IPS-18c (cell line): Measurements from ENCODE around the gene SDS.

Experiments used
- H3K4me3 ChIP-seq: 2 replicates; pipeline ENCODE4 v1.7.0; 2013; ENCODE audit warnings: low read depth, mild to moderate bottlenecking, low read length, moderate library complexity; ENCODE audit not compliant: insufficient read depth
- H3K9me3 ChIP-seq: one replicate; pipeline ENCODE4 v1.6.1; 2013; ENCODE audit warnings: mild to moderate bottlenecking, low read length, moderate library complexity; ENCODE audit not compliant: control insufficient read depth, insufficient read depth

Gene SDS, protein sequence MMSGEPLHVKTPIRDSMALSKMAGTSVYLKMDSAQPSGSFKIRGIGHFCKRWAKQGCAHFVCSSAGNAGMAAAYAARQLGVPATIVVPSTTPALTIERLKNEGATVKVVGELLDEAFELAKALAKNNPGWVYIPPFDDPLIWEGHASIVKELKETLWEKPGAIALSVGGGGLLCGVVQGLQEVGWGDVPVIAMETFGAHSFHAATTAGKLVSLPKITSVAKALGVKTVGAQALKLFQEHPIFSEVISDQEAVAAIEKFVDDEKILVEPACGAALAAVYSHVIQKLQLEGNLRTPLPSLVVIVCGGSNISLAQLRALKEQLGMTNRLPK

DNA sequence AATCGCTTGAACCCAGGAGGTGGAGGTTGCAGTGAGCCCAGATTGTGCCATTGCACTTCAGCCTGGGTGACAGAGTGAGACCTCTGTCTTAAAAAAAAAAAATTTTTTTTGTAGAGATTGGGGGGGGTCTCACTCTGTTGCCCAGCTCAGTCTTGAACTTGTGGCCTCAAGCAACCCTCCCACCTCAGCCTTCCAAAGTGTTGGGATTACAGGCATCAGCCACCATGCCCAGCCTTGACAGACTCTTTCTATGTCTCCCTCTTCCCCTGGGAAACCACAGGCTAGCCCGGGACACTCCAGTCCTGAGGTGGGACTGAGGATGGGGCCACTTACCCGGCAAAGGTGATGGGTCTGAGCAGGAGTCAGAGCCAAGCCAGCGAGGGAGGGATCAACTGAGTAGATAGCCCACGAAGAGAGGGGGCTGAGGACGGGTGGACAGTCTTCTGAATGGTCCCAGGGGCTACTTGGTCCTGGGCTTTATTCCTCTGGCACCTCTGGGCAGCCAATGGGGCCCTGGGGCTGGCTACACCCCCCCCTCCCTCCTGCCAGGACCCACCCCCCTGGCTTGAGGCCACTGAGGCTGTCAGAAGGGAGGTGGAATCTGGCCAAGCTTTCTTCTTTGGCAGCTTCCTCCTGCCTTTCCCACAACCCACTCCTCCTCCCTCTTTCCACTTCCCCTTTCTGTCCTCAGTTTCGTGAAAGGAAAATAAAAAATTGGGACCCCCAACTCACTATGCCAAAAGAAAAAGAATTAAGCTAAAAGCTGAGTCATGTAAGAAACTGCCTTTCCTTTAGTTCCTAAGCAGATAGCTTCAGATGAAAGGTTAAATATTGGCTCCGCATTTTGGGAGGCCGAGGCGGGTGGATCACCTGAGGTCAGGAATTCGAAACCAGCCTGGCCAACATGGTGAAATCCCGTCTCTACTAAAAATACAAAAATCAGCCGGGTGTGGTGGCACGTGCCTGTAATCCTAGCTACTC, at the start of gene SDS:
TSS of gene SDS (minus strand) at position 453 of the 981 bp plus-strand sequence. CDS start 4,179 bp downstream, outside the sequence.
- H3K9me3 ChIP-seq: no peaks in the 10 kb centered on the region
- no peak within 1 kb of the TSS for H3K4me3 ChIP-seq

DNA sequence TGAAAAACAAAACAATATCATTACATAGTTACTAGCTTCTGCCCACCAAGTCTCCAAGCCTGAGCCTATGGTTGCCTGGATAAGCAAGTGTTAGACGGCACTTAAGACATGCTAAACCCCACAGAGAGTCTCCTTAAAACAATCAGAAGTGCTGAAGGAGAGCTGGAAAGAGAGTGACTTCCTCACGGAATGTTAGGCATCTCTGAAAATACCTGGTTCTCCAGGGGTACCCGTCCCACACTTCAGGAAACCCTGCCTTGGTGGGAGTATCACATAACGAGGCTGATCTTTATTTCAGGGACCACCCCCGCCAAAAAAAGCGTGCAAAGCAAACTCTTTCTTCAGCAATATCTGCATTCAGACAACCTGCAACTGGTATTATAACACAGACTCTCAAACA, 49.6 kb upstream of the SDS start:
- Histone ChIP-seq H3K9me3 (no peaks in the 10 kb centered on the region), H3K4me3 (no peak overlapping the region)

DNA sequence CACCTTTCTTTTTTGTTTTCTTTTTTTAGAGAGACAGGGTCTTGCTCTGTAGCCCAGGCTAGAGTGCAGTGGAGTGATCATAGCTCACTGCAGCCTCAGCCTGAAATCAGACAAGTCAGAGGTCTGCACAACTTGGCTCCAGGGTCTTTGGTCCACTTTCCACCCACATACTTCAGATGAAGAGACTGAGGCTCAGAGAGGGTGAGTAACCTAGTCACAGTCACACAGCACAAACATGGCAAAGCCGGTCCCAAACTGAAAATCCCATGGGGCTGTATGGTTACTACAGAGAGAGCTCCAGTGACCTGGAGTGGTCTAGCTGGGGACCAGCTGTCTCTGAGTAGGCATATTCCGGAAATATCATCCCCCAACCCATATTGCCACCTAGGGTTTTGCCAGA, 48.8 kb upstream of the SDS start:
- Histone ChIP-seq H3K9me3 (no peaks in the 10 kb centered on the region), H3K4me3 (no peak overlapping the region)

DNA sequence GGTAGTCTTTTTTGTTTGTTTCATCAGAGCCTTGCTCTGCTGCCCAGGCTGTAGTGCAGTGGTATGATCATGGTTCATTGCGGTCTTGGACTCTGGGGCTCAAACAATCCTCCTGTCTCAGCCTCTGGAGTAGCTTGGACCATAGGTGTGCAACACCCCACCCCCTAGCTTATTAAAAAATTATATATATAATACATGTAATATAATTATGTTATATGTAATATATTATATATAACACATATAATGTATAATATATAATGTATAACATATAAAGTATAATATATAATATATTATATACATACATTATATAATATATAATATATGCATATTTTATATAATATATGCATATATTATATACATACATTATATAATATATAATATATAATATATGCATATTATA, 46.2 kb upstream of the SDS start:
- Histone ChIP-seq H3K4me3 (no peak overlapping the region), H3K9me3 (no peaks in the 10 kb centered on the region)

DNA sequence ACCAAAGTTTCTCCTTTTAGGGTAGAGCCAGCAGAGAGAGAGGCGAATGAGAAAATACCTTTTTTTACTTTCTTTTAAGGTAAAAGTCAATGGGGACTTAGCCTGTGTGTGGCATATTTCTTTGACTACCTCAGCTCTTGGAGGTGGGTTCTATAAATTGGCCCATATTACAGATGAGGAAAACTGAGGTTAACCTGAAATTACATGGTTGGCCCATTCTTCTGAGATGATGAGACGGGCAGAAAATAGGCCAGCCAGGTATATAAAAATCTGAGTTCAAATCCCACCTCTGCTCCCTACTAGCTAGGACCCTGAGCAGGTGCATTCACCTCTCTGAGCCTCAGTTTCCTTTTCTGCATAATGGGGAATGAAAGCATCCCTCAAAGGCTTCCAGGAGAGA, 45.6 kb upstream of the SDS start:
- no peak overlapping the region for H3K4me3 ChIP-seq
- no peaks in the 10 kb centered on the region for H3K9me3 ChIP-seq

DNA sequence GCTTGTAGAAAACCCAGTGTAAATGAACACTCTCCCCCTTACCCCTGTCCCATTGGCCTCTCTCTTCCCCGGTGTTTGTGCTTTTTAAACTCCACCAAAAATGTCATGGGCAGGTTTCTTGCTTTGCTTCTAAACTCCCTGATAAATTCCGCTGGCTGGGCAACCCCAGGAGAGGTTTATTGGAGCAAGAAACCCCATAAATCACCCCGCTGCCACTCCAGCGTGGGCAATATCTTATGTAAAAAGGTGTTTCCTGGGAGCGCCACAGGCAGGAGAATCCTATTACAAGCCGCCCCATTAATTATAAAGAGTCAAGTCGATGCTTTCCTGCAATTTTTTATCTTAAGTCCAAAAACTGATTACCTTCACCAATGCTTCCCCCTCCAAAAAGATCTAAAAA, 45.2 kb upstream of the SDS start:
- Histone ChIP-seq H3K9me3 (no peaks in the 10 kb centered on the region), H3K4me3 (no peak overlapping the region)

DNA sequence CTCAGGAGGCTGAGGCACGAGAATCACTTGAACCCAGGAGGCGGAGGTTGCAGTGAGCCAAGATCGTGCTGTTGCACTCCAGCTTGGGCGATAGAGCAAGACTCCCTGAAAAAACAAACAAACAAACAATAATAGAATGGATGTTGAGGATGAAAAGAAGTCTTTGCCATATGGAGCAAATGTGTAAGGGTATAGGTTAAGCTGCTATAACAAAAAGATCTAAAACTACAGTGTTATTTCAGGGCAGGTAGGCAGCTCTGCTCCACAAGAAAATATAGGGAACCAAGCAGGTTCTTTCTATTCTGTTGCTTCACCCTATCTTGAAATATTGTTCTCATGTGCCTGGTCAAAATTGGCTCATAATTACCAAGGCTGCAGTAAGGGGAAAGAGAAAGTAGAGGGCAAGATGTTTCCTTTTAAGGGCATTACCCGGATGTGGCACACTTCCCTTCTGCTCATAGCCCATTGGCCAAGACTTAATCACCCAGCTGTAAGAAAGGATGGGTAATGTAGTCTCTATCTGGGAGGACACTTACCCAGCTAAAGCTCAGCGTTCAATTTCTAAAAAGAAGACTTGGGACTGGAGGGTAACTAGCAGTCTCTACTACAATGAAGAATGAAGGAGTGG, 42.0 kb upstream of the SDS start:
- no peak overlapping the region for H3K4me3 ChIP-seq

DNA sequence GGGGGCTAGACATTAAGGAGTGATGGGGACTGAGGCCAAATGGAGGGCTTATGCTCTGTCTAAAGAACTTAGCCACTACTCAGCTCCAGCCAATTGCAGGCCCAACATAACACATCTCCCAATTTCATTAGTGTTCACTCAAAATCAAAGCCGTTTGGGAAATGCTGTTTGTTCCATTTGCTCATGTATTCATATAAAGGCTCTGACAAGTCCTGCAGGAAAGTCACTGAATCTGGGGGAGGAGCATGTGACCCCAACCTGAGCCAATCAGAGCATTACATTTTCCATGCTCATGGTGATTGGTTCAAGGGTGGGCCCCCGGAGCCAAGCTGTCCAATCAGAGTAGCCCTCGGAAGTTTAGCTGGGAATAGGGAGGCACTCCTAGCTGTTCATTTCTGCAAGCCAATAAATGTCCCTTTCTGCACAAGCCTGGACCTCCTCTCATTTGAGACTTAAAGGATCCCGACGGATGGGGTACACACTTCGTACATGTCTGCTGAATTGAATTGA, 39.4 kb upstream of the SDS start:
- Histone ChIP-seq H3K4me3 (no peak overlapping the region), H3K9me3 (no peaks in the 10 kb centered on the region)

More for the DNA sequence above, 42.0 kb upstream of the SDS start:
- H3K9me3 ChIP-seq: no peaks in the 10 kb centered on the region

DNA sequence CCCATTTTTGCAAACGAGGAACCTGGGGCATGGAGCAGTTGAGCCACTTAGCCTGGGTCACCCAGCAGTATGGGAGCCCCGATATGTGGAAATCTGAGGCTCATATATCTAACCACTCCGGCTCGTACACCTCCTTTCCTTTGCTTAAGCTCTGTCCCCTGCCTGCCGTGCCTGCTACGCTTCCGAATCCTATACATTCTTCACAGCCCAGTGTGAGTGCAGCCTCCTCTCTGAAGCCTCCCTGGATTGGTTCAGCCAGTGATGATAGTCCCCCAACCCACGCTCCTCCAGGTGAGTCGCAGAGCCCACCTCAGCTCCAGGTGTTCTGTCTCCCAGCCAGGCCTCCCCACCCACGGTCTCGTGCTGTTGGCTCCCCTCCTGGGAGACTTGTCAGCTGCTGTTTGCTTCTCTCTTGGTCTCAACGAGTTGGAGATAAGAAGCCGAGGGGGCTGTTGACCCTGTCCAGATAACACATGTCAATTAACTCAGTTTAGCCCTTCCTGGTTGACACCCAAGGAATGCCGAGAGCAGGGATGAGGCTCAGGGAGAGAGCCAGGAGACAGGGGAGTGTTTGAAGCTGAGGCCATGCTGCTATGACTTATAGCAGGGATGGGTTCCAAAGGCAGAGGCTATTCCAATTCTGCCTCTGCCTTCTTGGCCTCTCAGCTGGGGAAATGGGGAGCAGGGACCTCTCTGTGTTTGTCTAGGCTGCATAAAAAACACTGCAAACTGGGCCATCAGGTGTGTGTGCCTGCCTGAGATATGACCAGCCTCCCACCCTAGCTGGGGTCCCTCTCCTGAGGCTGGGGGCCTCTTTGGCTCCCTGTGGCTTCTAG, 37.5 kb upstream of the SDS start:
- H3K4me3 ChIP-seq: no peak overlapping the region
- H3K9me3 ChIP-seq: no peaks in the 10 kb centered on the region

DNA sequence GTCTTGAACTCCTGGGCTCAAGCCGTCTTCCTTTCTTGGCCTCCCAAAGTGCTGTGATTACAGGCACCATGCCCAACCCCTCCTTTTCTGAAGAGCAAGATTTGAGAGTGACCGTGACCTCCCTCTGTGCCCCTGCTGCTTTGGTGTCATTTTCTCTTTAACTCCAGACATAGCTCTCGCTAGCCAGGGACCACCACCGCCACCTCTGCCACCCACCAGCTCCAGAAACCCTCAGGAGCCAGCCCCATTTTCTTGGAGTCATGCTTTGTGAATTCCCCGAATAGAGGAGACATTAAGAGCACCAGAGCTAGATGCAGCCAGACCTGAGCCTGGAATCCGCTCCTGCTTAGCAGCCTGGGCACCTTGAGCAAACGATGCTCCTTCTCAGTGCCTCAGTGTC, 36.6 kb upstream of the SDS start:
- H3K9me3 ChIP-seq: no peaks in the 10 kb centered on the region
- no peak overlapping the region for H3K4me3 ChIP-seq

DNA sequence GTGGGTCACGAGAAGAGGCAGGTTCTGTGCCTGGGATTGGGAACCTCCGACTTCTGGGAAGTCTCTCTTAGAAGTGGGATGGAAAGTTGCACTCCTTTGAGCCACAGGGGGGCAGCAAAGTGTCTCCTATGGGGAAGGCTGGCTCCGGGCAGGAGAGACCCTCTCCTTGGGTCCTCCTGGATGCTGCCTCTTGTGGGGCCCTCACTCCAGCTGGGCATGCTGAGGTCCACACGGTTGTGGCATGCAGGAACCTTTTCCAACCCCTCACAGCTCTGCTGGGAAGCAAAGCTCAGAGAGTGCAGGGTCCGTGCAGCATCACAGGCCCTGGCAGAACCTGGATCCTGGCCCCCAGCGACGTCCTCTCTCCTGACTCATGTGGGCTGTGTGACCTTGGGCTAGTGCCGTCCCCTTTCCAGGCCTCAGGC, 35.9 kb upstream of the SDS start:
- Histone ChIP-seq H3K9me3 (no peaks in the 10 kb centered on the region), H3K4me3 (no peak overlapping the region)

DNA sequence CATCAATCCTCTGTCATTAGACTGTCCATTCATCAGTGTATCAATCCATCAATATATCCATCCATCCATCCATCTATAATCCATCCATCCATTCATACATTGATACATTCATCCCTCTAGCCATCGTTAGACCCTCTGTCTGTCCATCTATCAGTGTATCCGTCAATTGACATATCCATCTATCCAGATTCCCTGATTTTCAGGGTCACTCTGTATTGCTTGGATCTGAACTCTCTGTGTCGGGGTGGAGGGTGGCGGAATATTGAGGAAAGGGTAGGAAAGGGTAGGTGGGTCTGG, 35.6 kb upstream of the SDS start:
- no peak overlapping the region for H3K4me3 ChIP-seq
- H3K9me3 ChIP-seq: no peaks in the 10 kb centered on the region

DNA sequence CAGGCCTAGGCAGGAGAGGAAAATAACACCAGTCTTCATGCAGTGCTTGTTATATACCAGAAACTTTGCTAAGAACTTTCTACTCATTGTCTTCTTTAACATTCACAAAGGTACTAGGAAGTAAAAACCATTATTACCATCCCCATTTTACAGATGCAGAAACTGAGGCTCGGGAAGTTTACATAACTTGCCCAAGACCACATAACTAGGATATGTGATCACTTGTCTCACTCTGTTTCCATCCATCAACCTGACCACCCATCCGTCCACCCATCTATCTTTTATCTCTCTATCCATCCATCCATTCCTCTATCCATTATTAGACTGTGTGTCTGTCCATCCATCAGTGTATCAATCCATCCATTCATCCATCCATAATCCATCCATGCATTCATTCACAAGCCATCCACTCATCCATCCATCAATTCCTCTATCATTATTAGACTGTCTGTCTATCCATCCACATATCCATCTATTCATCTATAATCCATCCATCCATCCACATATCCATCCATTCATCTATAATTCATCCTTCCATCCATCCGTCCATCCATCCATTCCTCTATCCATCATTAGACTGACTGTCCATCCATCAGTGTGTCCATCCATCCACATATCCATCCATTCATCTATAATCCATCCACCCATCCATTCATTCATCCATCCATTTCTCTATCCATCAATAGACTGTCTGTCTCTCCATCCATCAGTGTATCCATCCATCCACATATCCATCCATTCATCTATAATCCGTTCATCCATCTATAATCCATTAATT, 35.0 kb upstream of the SDS start:
- no peaks in the 10 kb centered on the region for H3K9me3 ChIP-seq
- H3K4me3 ChIP-seq: no peak overlapping the region

DNA sequence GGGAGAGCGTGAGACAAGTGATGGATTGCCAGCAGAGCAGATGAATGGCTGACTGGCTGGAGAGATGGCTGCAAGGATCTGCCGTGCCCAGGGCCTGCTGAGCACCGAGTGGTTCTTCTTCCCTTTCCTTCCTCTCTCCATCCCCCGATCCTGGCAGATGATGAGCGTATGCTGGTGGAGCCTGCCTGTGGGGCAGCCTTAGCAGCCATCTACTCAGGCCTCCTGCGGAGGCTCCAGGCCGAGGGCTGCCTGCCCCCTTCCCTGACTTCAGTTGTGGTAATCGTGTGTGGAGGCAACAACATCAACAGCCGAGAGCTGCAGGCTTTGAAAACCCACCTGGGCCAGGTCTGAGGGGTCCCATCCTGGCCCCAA, 34.0 kb upstream of the SDS start:
- Histone ChIP-seq H3K9me3 (no peaks in the 10 kb centered on the region), H3K4me3 (no peak overlapping the region)

DNA sequence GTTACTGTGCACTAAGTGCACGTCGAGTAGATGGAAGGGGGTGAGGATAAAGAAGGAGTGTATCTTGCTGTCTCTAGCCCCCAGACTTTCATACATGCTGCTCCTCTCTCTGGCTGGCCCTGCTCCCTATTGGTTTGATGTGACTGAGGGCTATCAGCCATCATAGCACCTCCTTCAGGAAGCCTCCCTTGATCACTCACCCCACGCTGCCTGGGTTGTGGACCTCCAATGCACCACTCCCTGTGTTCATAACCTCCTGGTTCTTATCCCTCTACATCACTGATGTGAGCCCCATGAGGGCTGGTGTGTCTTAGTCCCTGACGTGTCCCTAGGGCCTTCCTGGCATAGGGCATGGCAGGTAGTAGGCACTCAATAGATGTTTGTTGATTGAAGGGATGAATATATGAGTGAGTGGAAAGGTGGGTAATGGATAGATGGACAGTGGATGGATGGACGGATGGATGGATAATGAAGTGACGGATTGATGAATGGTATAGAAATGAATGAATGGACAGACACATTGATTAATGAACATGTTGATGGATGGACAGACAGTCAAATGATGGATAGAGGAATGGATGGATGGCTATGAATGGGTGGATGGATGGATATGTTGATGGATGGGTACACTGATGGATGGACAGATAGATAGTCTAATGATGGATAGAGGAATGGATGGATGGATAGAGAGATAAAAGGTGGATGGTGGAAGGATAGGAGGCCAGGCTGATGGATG, 33.5 kb upstream of the SDS start:
- H3K4me3 ChIP-seq: no peak overlapping the region
- no peaks in the 10 kb centered on the region for H3K9me3 ChIP-seq

DNA sequence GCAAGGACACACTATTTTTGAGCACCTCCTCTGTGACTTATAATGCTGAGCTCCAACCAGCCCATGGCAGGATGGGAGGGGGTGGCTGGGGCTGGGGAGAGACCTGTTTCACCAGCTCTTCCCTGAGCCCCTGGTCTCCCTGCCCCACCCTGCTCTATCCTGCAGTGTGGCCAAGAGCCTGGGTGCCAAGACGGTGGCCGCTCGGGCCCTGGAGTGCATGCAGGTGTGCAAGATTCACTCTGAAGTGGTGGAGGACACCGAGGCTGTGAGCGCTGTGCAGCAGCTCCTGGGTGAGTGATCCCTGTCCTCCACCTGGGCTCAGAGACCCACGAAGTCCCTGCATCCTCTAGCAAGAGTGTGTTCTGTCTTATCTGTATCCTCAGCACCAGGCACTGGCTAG, 32.9 kb upstream of the SDS start:
- no peaks in the 10 kb centered on the region for H3K9me3 ChIP-seq
- no peak overlapping the region for H3K4me3 ChIP-seq
